Astrocyte (in vitro differentiated cells and primary cell): Measurements from ENCODE around the gene PCSK5.

Source experiments
- CTCF ChIP-seq: IDR thresholded peaks from 2 replicates; pipeline ENCODE4 v1.5.1; 2011; ENCODE audit warnings: low read depth, mild to moderate bottlenecking, inconsistent platforms, low read length, moderate library complexity; ENCODE audit not compliant: insufficient read depth
- EZH2 ChIP-seq: IDR thresholded peaks from 2 replicates; pipeline ENCODE4 v1.6.1; 2012; ENCODE audit warnings: mild to moderate bottlenecking, low read length, inconsistent platforms; ENCODE audit not compliant: insufficient read depth

DNA sequence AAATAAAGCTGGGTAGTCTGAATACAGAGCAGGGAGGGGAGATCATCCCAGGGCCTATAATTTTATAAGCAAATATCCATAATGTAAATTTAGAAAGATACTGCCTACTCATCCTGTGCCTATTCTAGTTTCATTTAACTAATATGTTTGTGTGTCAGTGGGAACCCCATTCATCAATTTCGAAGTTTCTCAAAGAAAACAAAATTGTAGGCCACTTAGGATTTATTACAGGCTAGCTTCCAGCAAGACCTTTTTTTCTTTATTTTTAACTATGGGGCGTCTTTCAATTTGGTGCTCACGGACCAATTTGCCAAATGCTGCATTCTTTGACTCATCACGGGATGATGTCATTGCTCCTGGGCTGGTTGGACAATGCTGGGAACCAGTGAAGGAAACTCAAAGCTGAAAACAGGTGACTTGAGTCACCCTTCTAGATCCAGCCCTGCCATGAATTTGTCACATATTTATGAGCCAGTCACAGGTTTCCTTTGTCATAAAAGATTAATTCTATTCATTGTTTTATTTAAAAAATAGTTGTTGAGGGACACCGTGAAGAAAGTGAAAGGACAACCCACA is 13.4 kb downstream of the PCSK5 start:
- TF ChIP-seq CTCF (no peak), EZH2 (no peak)
